Fibroblast of pulmonary artery (primary cell): ENCODE results near the gene SLC22A7.

Experiments used
- DNase-seq: peaks from one replicate; pipeline ENCODE4 v3.0.0-alpha.2; 2010; ENCODE audit warnings: low read depth
- H3K4me3 ChIP-seq: replicated peaks from 2 replicates; pipeline ENCODE4 v1.5.1; 2011; ENCODE audit warnings: low read depth, mild to moderate bottlenecking, control low read depth, low read length, moderate library complexity
- TF ChIP-seq, protein P1 (sequence below): IDR thresholded peaks from 2 replicates; pipeline ENCODE4 v1.5.1; 2011; ENCODE audit warnings: mild to moderate bottlenecking, control low read depth, low read length, inconsistent platforms; ENCODE audit errors: missing control alignments

Gene SLC22A7, protein sequence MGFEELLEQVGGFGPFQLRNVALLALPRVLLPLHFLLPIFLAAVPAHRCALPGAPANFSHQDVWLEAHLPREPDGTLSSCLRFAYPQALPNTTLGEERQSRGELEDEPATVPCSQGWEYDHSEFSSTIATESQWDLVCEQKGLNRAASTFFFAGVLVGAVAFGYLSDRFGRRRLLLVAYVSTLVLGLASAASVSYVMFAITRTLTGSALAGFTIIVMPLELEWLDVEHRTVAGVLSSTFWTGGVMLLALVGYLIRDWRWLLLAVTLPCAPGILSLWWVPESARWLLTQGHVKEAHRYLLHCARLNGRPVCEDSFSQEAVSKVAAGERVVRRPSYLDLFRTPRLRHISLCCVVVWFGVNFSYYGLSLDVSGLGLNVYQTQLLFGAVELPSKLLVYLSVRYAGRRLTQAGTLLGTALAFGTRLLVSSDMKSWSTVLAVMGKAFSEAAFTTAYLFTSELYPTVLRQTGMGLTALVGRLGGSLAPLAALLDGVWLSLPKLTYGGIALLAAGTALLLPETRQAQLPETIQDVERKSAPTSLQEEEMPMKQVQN

DNA sequence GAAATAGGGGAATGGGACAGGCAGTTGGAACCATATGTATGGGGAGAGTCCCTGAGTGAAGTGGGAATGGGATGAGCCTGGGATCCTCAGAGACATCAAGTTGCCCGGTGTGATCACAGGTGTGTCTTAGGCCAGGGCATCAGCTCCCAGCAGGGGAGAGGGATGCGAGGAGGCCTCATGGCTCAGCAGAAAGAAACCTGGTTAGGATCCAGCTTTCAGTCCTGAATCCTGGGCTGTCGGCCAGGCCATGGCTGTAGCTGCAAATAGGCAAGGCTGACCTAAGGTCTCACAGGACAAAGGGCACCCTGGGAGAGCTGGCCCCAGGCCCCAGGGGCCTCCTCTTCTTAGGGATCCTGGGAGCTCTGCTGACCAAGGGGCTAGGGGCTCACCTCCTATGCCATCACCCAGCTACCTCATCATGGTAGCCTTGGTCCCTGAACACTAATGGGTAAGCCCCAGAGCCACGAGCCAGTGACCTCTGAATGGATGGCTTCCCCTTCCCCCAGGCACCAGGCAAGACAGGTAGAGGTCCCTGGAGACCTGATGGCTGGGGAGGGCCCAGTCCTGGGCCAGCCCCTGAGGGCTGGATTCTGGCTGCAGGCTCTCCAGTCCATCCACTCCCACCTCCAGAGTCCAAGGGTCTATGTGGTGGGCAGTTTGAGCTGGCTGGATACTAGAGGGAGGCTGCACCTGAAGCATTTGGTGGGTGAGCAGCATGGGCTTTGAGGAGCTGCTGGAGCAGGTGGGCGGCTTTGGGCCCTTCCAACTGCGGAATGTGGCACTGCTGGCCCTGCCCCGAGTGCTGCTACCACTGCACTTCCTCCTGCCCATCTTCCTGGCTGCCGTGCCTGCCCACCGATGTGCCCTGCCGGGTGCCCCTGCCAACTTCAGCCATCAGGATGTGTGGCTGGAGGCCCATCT, at the start of gene SLC22A7:
SLC22A7 (plus strand) TSS at position 617 of the 921 bp plus-strand sequence; CDS start at position 716, 99 bp downstream.
- DNase-seq: peak; percentile 3
- TF ChIP-seq, protein P1, sequence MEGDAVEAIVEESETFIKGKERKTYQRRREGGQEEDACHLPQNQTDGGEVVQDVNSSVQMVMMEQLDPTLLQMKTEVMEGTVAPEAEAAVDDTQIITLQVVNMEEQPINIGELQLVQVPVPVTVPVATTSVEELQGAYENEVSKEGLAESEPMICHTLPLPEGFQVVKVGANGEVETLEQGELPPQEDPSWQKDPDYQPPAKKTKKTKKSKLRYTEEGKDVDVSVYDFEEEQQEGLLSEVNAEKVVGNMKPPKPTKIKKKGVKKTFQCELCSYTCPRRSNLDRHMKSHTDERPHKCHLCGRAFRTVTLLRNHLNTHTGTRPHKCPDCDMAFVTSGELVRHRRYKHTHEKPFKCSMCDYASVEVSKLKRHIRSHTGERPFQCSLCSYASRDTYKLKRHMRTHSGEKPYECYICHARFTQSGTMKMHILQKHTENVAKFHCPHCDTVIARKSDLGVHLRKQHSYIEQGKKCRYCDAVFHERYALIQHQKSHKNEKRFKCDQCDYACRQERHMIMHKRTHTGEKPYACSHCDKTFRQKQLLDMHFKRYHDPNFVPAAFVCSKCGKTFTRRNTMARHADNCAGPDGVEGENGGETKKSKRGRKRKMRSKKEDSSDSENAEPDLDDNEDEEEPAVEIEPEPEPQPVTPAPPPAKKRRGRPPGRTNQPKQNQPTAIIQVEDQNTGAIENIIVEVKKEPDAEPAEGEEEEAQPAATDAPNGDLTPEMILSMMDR: no peak
- H3K4me3 ChIP-seq: no peak within 1 kb of the TSS

DNA sequence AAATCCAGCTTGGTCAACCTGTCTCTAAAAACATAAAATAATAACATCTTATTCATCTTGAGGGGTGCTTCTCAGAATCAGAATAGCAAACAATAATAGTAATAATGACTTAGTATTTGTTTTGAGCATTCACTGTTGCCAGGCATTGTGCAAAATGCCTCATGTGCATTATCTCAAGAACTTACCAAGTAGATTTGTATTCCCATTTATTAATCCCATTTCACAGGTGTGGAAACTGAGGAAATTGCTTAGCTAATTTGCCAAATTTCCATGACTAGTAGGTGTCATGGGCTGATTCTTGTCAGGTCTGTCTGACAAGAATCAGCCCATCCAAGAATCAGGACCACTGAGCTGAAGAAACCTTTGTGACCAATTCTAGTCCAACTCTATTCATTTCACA, 49.3 kb upstream of the SLC22A7 start:
- no peak overlapping the region for H3K4me3 ChIP-seq
- TF ChIP-seq, protein P1: no peak
- DNase-seq: no peak

DNA sequence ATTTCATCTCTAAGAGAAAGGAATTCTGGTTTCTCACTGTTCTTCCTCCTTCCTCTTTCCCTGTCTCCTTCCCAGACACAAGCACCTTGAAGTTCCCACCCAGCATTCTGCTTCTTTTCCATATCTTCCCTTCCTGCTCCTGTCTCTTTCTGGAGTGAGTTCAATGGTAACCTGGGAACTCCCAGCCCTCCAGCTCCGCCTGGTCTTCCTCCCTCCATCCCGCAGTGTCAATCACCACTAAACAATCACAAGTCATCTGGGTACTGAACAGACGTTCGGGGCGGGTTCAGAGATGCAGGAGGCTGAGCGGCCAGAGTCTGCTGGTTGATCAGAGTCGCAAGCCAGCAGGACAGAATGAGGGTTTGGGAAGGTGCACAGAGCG, 47.1 kb upstream of the SLC22A7 start:
- DNase-seq: no peak
- TF ChIP-seq, protein P1: no peak
- H3K4me3 ChIP-seq: no peak overlapping the region

DNA sequence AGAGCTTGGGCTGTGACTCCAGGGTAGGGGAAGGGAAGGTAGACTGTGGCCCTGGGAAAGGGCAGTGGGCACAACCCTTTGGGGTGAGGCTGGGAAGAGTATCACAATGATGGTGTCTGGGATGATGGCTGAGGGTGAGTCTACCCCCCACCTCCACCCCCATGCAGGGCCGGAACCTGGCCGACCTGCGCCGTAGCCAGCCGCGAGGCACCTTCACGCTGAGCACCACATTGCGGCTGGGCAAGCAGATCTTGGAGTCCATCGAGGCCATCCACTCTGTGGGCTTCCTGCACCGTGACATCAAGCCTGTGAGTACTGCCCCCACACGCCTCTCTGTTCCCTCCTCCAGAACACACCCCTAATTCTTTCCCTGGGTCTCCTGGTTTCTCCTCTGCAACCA, 44.7 kb upstream of the SLC22A7 start:
- no peak overlapping the region for H3K4me3 ChIP-seq
- TF ChIP-seq, protein P1: no peak
- DNase-seq: no peak

DNA sequence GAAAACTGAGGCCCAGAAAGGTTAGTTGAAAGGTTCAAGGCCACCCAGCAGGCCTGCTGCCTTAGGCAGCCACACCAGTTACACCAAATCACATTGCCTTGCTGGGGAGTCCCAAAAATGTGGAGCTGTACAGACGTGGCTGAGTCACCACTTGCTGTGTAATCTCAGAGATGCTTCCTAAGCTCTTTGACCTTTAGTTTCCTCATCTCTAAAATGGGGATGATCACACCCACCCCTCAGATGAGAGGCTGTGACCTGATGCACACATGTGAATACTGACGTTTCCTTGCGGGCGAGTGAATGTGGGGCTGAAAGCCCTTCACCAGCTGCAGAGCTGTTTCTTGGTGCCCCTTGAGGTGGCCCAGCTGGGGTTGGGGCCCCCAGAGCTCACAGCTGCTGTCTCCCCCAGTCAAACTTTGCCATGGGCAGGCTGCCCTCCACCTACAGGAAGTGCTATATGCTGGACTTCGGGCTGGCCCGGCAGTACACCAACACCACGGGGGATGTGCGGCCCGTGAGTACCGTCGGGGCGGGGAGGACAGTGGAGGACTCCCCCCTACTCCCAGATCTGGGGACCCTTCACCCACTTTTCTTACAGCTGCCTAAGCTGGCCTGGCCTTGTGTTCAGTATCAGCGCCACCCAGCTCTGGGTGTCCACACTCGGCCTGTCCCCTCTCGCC, 43.8 kb upstream of the SLC22A7 start:
- DNase-seq: no peak
- H3K4me3 ChIP-seq: no peak overlapping the region
- TF ChIP-seq, protein P1: no peak

DNA sequence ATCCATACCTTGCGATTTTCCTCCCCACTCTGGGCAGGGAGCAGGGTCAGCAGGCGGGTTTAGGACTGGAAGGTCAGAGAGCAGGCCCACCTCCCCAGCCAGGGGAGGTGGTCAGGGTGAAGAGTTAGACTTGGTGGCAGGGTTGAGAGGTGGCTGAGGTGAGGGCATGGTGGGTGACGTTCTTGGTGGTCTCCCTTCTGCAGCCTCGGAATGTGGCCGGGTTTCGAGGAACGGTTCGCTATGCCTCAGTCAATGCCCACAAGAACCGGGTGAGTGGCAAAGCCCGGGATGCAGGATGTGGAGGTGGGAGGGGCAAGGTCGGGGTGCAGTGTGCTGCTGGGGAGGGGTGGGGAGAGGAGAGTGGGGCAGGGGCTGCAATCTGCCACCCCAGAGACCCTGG, 43.2 kb upstream of the SLC22A7 start:
- no peak for DNase-seq
- TF ChIP-seq, protein P1: no peak
- no peak overlapping the region for H3K4me3 ChIP-seq
